ENCODE data around the gene ALG14.

Gene ALG14

DNA sequence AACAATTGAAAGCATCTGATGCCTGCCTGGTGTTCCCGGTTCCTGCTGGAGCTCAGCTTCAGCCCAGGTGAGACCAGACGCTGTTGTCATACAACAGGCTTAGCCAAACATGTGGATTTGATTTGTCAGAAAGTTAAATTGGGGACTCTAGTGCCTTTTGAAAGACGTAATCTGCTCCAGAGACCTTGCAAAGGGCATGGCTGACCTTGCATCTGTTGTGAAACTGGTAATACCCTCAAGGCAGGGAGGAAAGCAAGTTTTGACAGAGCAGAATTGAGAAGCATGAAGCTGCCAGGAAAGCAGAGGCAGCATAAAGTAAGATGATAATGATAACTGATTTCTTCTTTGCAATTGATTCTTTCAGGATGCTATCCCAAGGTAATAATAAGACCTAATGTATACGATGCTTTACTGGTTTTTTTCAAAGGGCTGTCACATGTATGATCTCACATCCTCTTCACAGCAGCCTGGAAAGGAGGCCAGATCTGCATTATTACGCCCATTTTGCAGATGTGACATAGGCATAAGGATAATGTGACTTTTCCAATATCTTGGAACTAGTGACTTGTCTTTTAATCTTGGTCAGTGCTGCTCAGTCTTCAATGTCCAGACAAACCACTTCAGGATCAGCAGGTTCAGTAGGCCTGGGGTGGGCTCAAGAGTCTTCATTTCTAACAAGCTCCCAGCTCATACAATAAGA lies 121.1 kb downstream of the ALG14 start:
- no peak overlapping the region for H3K27ac ChIP-seq

DNA sequence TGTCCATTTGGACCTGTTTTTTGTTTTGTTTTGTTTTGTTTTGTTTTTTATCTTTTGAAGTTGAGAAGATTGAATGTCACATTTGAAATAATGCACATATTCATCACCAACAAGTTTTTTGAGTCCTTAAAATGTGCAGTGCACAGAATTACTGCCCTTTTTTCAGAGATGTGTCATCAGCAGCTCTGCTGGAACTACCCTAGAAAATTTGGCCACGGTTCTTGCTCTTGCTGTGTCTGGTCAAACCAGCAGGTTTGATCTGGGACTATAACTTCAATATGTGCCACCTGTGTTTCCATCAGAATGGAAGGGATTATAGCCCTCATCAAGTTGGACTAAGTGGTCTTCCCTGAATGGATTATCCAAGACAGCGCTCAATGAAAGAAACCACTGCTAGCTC lies 121.7 kb downstream of the ALG14 start:
- TF ChIP-seq, protein P1, sequence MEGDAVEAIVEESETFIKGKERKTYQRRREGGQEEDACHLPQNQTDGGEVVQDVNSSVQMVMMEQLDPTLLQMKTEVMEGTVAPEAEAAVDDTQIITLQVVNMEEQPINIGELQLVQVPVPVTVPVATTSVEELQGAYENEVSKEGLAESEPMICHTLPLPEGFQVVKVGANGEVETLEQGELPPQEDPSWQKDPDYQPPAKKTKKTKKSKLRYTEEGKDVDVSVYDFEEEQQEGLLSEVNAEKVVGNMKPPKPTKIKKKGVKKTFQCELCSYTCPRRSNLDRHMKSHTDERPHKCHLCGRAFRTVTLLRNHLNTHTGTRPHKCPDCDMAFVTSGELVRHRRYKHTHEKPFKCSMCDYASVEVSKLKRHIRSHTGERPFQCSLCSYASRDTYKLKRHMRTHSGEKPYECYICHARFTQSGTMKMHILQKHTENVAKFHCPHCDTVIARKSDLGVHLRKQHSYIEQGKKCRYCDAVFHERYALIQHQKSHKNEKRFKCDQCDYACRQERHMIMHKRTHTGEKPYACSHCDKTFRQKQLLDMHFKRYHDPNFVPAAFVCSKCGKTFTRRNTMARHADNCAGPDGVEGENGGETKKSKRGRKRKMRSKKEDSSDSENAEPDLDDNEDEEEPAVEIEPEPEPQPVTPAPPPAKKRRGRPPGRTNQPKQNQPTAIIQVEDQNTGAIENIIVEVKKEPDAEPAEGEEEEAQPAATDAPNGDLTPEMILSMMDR (conservative IDR thresholded peaks at IDR 0.05) = no peak
- no peak overlapping the region for H3K27ac ChIP-seq

More for the DNA sequence above, 121.1 kb downstream of the ALG14 start:
- TF ChIP-seq, protein P1 (conservative IDR thresholded peaks at IDR 0.05) = no peak

DNA sequence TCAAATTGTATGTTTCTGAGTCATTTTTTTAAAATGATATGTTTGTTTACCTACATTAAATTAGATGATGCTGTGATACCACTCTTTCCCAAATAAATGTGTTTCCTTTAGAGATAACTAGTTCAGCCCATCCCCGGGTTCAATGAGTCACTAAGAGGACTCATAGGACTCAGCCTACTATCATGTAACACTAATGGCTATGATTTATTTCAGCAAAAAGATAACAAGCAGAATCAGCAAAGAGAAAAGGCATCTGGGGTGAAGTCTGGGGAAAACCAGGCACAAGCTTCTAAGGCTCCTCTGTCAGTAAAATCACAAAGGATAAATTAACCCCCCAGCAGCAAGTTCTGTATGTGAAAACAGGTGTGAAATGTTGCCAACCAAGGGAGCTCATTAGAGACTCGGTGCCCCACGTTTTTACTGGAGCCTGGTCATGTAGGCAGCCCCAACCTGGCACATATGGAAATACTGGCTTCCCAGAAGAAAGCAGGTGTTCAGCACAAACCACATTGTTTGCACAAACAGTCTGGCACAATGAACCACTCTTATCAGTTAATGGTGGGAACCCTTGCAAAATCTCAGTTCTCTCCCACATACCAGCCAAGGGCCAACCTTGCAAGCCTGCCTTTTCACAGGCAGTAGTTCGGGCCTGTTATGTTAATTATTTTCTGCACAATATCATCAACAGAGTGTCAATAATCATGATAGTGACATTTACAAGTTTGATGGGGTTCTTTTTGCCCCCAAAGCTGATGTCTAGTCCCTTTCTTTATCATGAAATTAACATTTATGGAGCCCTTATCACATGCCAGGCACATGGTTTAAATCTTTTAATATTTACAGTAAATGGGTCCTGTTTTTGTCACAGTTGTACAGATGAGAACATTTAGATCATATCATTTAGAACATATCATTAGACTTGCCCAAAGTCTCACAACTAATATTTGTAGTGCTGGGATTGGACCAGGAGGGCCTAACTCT lies 122.8 kb downstream of the ALG14 start:
- H3K27ac ChIP-seq = no peak overlapping the region
- TF ChIP-seq, protein P1 (conservative IDR thresholded peaks at IDR 0.05) = no peak

DNA sequence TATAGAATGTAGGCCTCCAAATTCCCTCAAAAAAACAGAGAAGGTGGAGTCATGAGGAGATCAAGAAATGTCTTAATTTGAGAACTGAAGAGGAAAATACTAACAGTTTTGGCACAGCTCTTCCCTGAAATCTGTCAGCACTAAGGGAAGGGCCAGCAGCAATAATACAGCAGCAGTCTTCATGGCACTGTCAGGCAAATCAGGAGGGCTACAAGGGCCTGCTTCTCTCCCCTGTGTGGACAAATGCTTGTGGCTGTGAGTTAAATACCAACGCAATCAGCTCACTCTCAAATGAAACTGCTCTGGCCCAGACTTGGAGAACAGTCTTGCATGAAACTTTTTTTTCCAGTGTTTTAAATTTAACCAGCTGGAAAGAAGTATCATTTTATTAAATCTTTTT lies 125.3 kb downstream of the ALG14 start:
- TF ChIP-seq, protein P1 (conservative IDR thresholded peaks at IDR 0.05) = no peak

DNA sequence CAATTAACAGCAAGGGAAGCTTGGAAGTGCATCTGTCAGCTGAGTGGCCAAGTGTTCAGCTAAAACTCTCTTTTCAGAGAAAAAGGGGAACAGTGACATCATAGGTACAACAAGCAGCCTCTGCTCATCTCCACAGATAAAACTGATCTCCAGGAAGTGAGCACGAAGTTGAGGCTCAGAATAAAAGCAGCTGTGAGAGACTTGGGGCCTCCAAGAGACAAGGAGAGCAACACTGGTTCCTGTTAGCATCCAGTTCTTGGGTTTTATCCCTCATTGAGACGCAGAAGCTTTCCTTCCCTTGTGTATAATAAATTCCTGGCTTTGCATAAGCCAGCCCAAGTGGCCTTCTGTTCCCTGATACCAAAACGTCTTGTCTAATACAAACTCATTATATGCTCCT lies 125.9 kb downstream of the ALG14 start:
- H3K27ac ChIP-seq = peak overlapping the region; percentile 38; the same call in 1 of the 2 replicates
- TF ChIP-seq, protein P1 (conservative IDR thresholded peaks at IDR 0.05) = no peak

More for the DNA sequence above, 125.3 kb downstream of the ALG14 start:
- no peak overlapping the region for H3K27ac ChIP-seq

DNA sequence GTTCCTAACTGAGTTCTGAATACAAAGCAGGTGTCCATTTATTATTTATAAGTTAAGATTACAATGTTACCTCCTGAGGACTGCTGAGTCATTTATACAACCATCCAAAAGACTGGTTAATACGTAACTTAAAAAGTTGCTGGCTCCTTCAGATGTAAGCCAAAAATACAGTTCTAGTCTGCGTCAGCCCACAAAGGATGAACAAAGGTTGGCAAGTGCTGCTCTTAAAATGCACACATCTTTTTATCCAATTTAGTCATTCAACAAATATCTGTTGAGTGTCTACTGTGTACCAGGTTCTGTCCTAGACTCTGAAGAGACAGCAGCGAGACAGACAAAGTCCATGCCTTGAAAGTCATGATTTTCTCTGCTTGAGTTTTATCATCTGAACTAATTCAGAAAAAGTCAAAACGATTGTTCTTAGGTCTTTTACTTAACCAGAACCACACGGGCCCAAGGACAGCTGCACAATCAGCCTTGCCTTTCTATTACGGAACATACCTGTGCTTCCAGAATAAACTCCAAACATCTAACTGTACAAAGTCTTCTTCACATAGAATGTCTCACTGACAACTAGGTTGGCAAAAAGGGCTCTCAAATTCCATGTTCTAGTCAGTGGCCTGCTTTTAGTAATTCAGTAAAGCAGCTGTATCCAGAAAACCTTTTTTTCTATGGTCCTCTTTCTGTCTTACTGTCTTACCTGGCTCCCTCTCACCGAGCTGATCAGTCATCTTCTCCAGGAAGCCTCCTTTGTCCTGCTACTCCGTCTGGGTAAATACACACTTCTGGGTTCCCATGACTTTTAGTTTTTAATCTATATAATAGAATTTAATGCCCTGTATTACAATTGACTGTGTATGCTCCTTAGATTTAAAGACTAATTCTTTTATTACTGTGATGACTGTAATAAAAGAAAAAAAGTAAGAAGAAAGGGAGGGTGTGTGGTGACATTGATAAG lies 130.3 kb downstream of the ALG14 start:
- TF ChIP-seq, protein P1 (conservative IDR thresholded peaks at IDR 0.05) = no peak
- peak overlapping the region; percentile 38 for H3K27ac ChIP-seq

DNA sequence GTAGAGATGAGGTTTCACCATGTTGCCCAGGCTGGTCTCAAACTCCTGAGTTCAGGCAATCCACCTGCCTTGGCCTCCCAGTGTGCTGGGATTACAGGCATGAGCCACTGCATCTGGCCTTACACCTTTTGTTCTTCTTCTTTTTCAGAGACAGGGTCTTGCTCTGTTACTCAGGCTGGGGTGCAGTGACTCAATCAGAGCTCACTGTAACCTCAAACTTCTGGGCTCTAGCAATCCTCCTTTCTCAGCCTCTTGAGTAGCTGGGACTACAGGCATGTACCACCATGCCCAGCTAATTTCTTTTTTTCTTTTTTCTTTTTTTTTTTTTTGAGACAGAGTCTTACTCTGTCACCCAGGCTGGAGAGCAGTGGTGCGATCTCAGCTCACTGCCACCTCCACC lies 131.3 kb downstream of the ALG14 start:
- H3K27ac ChIP-seq = peak overlapping the region; percentile 38
